WI38 (cell line): ENCODE measurements around the gene ROR1.

Experiments used
- H3K4me3 ChIP-seq: 2 replicates; pipeline ENCODE4 v1.5.1; 2011; ENCODE audit warnings: low read depth, mild to moderate bottlenecking, control low read depth, low read length
- TF ChIP-seq, protein P1 (sequence below): IDR thresholded peaks from 2 replicates; pipeline ENCODE4 v1.5.1; 2012; ENCODE audit warnings: low read depth, mild to moderate bottlenecking, control low read depth, low read length

The ROR1 gene

DNA sequence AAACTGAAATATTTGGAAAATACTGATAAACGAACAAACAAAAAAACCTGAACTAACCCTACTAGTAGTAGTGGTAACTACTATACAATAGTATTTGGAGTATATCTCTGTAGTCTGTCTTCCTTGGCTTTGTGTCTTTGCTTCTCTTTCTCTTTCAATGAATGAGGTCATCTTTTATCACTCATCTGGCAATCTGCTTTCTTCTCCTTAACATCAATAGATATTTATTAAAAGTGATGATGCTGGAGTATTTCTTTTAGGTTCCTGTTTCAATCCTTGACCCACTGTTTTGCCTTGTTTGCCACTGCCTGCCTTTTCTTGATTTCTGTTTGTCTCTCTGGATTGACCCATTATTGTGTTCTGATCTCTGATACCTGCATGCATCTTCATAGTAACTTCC is 71.5 kb downstream of the ROR1 start:
- no peak overlapping the region for H3K4me3 ChIP-seq
- TF ChIP-seq, protein P1, sequence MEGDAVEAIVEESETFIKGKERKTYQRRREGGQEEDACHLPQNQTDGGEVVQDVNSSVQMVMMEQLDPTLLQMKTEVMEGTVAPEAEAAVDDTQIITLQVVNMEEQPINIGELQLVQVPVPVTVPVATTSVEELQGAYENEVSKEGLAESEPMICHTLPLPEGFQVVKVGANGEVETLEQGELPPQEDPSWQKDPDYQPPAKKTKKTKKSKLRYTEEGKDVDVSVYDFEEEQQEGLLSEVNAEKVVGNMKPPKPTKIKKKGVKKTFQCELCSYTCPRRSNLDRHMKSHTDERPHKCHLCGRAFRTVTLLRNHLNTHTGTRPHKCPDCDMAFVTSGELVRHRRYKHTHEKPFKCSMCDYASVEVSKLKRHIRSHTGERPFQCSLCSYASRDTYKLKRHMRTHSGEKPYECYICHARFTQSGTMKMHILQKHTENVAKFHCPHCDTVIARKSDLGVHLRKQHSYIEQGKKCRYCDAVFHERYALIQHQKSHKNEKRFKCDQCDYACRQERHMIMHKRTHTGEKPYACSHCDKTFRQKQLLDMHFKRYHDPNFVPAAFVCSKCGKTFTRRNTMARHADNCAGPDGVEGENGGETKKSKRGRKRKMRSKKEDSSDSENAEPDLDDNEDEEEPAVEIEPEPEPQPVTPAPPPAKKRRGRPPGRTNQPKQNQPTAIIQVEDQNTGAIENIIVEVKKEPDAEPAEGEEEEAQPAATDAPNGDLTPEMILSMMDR: no peak

DNA sequence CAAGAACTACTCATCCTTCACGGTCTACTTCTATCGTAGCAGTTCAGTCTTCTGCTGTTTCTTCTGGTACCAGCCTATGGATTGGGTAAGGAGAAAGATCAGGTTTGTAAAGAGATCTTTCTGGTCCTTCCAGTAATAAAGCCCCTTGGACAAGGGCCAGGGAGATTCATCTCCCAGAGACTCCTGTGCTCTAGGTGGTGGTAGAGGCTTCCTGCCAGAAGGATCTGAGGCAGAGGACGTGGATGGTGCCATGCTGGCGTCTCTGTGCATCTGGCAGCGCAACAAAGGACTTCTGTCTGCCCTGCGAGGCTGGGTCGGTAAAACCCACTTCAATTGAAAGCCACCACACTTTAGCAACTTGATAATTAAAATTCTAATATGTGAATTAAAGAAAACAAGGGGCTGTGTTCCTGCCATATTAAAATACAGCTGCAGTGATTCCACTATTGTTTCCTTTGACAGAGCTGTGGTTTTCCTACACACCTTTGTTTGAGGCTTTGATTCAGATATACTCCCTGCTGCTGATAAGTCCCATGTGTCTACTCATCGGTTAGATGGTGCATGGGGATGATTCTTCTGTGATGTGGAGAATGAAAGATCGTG is 73.6 kb downstream of the ROR1 start:
- H3K4me3 ChIP-seq: no peak overlapping the region
- TF ChIP-seq, protein P1: no peak

DNA sequence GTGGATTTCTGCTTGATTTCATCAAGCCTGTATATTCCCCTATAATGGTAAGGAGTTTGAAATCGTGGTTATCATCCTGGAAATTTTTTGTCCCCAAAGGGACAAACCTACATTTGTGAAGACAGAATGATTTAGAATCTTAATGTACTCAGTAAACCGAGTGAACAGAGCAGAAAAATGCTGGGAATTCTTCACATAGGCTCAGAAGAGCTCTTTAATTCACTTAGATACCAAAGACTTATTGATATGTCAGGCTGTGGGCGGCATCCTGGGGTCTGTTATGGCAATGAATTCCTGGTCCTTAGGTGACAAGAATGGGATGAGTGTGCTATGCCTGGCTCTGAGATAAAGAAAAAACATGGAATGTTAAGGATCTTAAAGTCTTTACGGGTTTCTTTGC is 74.9 kb downstream of the ROR1 start:
- TF ChIP-seq, protein P1: no peak
- no peak overlapping the region for H3K4me3 ChIP-seq

DNA sequence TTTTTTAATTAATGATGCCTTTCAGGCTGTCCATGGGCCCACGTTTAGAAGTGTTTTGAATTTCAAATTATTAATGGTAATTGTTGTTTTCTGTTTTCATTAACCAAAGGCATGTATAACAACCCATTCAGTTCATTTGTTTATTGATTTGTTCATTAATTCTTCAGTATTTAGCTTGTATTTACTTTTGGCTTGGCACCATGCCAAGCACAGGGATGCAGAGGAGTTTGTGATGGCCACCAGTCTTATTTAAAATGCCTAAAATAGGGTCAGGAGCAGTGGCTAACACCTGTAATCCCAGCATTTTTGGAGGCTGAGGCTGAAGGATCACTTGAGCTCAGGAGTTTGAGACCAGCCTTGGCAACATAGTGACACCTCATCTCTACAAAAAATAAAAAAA is 75.3 kb downstream of the ROR1 start:
- no peak overlapping the region for H3K4me3 ChIP-seq
- TF ChIP-seq, protein P1: no peak

DNA sequence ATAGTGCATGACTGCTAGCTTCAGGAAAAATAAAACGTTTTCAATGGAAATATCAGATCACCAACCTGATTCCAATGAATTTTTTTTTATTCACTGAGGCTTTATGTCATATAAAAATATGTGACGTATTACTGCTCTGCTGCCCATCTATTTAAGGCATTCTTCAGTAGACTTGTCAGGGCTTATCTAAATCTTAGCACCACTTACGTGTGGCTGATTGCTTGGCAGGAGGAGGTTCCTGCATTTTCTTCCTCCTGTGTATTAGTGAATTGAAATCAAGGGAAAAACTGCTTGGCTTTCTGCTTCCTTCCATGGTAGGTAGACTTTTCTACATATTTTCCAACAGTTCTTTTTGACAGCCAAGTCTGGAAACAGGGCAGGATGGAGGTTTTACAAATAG is 80.3 kb downstream of the ROR1 start:
- TF ChIP-seq, protein P1: no peak
- no peak overlapping the region for H3K4me3 ChIP-seq

DNA sequence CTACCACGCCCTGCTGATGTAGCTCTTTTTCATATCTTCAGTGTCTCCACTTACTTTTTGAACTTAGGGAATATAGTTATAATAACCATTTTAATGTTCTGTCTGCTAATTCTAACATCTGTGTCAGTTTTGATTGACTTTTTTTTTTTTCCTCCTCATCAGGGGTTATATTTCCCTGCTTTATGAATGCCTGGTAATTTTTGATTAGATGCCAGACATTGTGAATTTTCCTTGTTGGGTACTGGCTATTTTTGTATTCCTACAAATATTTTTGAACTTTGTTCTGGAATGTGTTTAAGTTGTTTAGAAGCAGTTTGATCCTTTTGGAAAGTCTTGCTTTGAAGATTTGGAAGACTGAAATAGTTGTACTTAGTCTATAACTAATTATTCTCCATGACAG is 82.1 kb downstream of the ROR1 start:
- no peak overlapping the region for H3K4me3 ChIP-seq
- TF ChIP-seq, protein P1: no peak

DNA sequence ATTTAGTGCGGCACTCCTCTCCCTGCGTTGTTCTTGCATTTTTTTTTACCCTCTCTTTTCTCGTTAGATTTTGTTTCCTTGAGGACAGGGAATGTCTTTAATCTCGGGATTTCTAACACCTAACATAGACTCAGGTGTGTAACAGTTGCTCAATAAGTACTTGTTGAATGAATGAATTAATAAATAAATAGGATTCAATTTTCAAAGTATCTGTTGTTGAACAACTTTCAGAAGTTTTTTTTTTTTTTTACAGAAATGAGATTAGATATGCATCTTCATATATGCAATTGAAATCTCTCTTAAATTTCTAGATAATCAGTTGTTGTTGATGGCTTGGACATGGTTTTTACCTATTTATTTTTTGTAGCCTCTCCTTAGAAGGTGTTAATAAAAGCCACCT is 83.1 kb downstream of the ROR1 start:
- H3K4me3 ChIP-seq: no peak overlapping the region
- TF ChIP-seq, protein P1: no peak
